Activated CD4-positive, alpha-beta T cell treated with anti-CD3 and anti-CD28 coated beads, Interleukin-2, amount 10 ng/mL, durations not matched to agents 7 days and 5 days (primary cell): ENCODE results near the gene UTP3. TPM values are rescaled to one million over a fixed set of nuclear protein-coding genes. Genes with fewer than 3 reads are reported as not detected.

Source experiments
- total RNA-seq, 2 experiments: library from RNA; stranded (reverse); gene quantifications; one replicate each; pipeline ENCODE4 v1.2.3, GENCODE V29; 2021

The UTP3 gene
- total RNA-seq, 2 experiments from 2014 or later: 38.1 to 40.2 TPM

Other genes starting within 250 kb of the UTP3 start
- gene MUC7, start 216.3 kb upstream of the UTP3 start, total RNA-seq: not detected
- gene AMTN, start 170.0 kb upstream of the UTP3 start, total RNA-seq: not detected
- gene AMBN, start 96.3 kb upstream of the UTP3 start, total RNA-seq: not detected
- under 1 TPM in 1 of 2 experiments, not detected in 1; 0.46 TPM for gene ENAM, start 59.8 kb upstream of the UTP3 start, total RNA-seq
- under 1 TPM in 1 of 2 experiments, not detected in 1; 0.23 TPM for gene JCHAIN, start 22.0 kb upstream of the UTP3 start, total RNA-seq
- gene RUFY3, start 33.4 kb downstream of the UTP3 start, total RNA-seq: 10 to 100 TPM; 28.6 to 29.3 TPM
- 10 to 100 TPM; 65.2 to 76.8 TPM for gene GRSF1, start 151.4 kb downstream of the UTP3 start, total RNA-seq
- gene MOB1B, start 213.8 kb downstream of the UTP3 start, total RNA-seq: 10 to 100 TPM; 14.5 to 18.1 TPM